ENCODE data around the gene CPVL. TPM values are rescaled to one million over a fixed set of nuclear protein-coding genes. Genes with fewer than 3 reads are reported as not detected.

The CPVL gene
- total RNA-seq, 1 donor from 2014 or later = 22.1 TPM

DNA sequence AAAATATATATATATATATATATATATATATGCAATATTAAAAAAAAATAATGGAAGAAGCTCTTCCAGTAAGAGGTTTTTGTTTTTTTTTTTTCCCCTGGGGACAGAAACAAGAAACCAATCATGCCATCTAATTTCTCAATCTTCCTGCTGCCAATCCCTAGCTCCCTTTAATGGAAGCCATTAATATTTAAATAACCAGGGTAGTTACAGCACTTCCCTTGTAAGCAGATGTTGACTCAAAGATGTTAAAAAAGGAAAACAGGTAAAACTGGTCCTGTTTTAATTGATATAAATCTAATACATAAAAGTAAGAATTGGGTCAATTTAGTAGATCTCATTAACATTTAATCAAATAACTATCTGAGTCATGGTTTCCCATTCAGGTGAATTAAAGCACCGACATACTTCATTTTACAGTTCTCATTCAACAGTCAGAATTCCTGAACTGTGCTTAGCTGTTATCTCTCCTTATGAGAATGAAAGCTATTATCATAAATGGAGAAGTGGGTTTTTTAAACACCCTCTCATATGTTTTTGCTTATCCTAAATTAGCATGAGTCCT lies 22.6 kb downstream of the CPVL start:
- Mint-ChIP-seq H3K4me1 (ENCODE audit: low read depth) (peaks cover 12% of the 10 kb centered on the region), H3K9me3 (ENCODE audit: low read depth) (no peaks in the 10 kb centered on the region), H3K36me3 (ENCODE audit: insufficient read depth) (peaks cover under 1% of the 10 kb centered on the region), H3K27ac (no peak overlapping the region), H3K27me3 (no peaks in the 10 kb centered on the region), H3K4me3 (ENCODE audit: low read depth) (no peak overlapping the region)
- TF ChIP-seq, protein P1, sequence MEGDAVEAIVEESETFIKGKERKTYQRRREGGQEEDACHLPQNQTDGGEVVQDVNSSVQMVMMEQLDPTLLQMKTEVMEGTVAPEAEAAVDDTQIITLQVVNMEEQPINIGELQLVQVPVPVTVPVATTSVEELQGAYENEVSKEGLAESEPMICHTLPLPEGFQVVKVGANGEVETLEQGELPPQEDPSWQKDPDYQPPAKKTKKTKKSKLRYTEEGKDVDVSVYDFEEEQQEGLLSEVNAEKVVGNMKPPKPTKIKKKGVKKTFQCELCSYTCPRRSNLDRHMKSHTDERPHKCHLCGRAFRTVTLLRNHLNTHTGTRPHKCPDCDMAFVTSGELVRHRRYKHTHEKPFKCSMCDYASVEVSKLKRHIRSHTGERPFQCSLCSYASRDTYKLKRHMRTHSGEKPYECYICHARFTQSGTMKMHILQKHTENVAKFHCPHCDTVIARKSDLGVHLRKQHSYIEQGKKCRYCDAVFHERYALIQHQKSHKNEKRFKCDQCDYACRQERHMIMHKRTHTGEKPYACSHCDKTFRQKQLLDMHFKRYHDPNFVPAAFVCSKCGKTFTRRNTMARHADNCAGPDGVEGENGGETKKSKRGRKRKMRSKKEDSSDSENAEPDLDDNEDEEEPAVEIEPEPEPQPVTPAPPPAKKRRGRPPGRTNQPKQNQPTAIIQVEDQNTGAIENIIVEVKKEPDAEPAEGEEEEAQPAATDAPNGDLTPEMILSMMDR (IDR thresholded peaks at IDR 0.05; ENCODE audit: unreplicated experiment) = no peak
- no peak for DNase-seq (ENCODE audit: low spot score, unreplicated experiment)

DNA sequence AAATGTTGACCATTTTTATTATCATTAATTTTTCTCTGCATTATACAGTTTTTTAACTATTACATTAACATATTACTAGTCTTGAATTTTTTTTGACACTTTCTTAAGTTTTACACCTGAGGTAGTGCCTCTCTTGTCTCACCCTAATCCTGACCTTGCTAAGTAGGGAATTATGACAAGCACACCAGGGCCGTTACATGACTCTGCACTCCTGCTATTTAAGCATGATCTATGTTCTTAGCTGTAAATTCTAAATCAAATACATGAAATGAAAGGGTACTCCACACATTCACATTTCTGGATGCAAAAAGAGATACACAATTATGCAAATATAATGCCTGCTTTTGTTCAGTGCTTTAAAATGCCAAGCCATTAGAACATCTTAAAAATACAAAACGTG lies 23.6 kb downstream of the CPVL start:
- no peak overlapping the region for H3K27ac Mint-ChIP-seq
- peaks cover 2% of the 10 kb centered on the region for H3K36me3 Mint-ChIP-seq (ENCODE audit: insufficient read depth)
- no peak for DNase-seq (ENCODE audit: low spot score, unreplicated experiment)

DNA sequence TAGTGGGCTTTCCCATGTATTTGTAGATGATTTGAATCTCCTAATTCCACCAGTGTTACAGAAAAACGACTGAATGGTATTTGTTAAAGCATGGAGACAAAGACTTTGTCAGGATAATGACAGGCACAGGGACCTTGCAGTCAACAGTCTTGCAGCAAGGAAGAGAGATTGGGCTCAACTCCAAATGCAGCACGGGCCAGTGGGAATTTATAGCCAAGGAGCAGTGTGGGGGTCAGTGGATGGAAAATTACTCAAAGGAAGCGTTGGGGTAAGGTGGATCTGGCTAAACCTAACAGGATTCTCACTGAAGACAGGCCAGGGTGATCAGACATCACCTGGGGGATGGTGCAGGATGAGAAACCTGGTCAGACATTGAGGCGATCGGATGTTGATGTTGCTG lies 24.3 kb downstream of the CPVL start:
- Mint-ChIP-seq H3K4me1 (ENCODE audit: low read depth) (peaks cover 2% of the 10 kb centered on the region), H3K9me3 (ENCODE audit: low read depth) (no peaks in the 10 kb centered on the region), H3K36me3 (ENCODE audit: insufficient read depth) (peaks cover 2% of the 10 kb centered on the region)

More for the DNA sequence above, 23.6 kb downstream of the CPVL start:
- no peak overlapping the region for H3K4me3 Mint-ChIP-seq (ENCODE audit: low read depth)
- H3K4me1 Mint-ChIP-seq (ENCODE audit: low read depth) = peaks cover 6% of the 10 kb centered on the region
- TF ChIP-seq, protein P1 (IDR thresholded peaks at IDR 0.05; ENCODE audit: unreplicated experiment) = no peak
- no peaks in the 10 kb centered on the region for H3K9me3 Mint-ChIP-seq (ENCODE audit: low read depth)
- H3K27me3 Mint-ChIP-seq = no peaks in the 10 kb centered on the region

DNA sequence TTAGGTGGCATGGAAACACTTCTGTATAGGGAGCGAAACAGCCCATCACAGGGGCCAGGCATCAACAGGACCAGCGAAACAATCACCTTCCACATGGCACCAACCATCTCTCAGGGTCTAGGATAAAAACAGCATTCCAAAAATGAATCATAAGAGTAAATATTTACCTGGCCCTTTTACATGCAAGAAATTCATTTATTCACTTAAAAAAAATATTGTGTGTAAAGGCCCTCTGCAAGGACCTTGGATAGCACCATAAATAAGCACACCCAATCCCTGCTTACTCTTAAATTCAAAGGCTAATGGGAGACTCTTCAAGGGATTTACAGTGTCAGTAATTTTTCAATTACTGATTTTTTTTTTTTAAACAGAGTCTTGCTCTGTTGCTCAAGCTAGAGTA lies 25.4 kb downstream of the CPVL start:
- DNase-seq (ENCODE audit: low spot score, unreplicated experiment) = no peak
- H3K4me3 Mint-ChIP-seq (ENCODE audit: low read depth) = no peak overlapping the region
- H3K9me3 Mint-ChIP-seq (ENCODE audit: low read depth) = no peaks in the 10 kb centered on the region
- H3K27me3 Mint-ChIP-seq = no peaks in the 10 kb centered on the region
- peaks cover 2% of the 10 kb centered on the region for H3K36me3 Mint-ChIP-seq (ENCODE audit: insufficient read depth)
- H3K4me1 Mint-ChIP-seq (ENCODE audit: low read depth) = peaks cover 5% of the 10 kb centered on the region
- no peak overlapping the region for H3K27ac Mint-ChIP-seq
- TF ChIP-seq, protein P1 (IDR thresholded peaks at IDR 0.05; ENCODE audit: unreplicated experiment) = no peak

More for the DNA sequence above, 24.3 kb downstream of the CPVL start:
- no peak for DNase-seq (ENCODE audit: low spot score, unreplicated experiment)
- Mint-ChIP-seq H3K27me3 (no peaks in the 10 kb centered on the region), H3K4me3 (ENCODE audit: low read depth) (no peak overlapping the region), H3K27ac (no peak overlapping the region)
- TF ChIP-seq, protein P1 (IDR thresholded peaks at IDR 0.05; ENCODE audit: unreplicated experiment) = no peak

DNA sequence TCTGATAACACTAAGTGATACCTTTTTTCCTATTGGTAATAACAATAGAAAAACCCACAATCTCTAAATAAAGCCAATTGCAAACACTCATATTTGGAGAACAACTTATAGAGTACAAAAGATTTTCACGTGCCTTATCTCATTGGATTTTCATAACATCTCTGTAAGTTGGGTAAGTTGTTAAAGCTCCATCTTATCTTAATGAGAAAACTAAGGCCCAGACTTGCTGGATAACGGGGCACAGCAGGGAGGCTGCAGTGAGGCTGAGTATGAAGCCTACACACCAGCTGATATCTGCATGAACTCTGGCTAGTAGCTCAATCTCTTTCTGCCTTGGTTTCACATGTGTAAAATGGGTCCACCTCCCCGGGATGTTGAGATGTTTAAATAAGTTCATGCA lies 26.8 kb downstream of the CPVL start:
- Mint-ChIP-seq H3K4me1 (ENCODE audit: low read depth) (peaks cover 10% of the 10 kb centered on the region), H3K9me3 (ENCODE audit: low read depth) (no peaks in the 10 kb centered on the region), H3K27ac (no peak overlapping the region), H3K4me3 (ENCODE audit: low read depth) (no peak overlapping the region), H3K36me3 (ENCODE audit: insufficient read depth) (peaks cover 2% of the 10 kb centered on the region), H3K27me3 (no peaks in the 10 kb centered on the region)
- DNase-seq (ENCODE audit: low spot score, unreplicated experiment) = no peak
- TF ChIP-seq, protein P1 (IDR thresholded peaks at IDR 0.05; ENCODE audit: unreplicated experiment) = no peak

Measured in progenitor cell of endocrine pancreas (in vitro differentiated cells).